WERI-Rb-1 (cell line): ENCODE results near the gene TMEM95.

Experiments
- DNase-seq: peaks from one replicate; pipeline ENCODE4 v3.0.0-alpha.2; 2020
- H3K27ac ChIP-seq: fragments of 250-450 bp; sonication (Bioruptor Pico); 2 replicates; pipeline ENCODE4 v1.5.1; 2020; ENCODE audit warnings: mild to moderate bottlenecking, moderate library complexity
- H3K27me3 ChIP-seq: fragments of 250-450 bp; sonication (Bioruptor Pico); 2 replicates; pipeline ENCODE4 v1.5.1; 2021; ENCODE audit warnings: mild to moderate bottlenecking, low read depth, moderate library complexity; ENCODE audit not compliant: insufficient read depth, severe bottlenecking
- H3K36me3 ChIP-seq: fragments of 250-450 bp; sonication (Bioruptor Pico); 2 replicates; pipeline ENCODE4 v1.5.1; 2020; ENCODE audit warnings: mild to moderate bottlenecking, moderate library complexity
- H3K4me3 ChIP-seq: 2 replicates; pipeline ENCODE4 v1.5.1; 2011; ENCODE audit warnings: low read depth, mild to moderate bottlenecking, control low read depth, low read length
- H3K9me3 ChIP-seq: fragments of 250-450 bp; sonication (Bioruptor Pico); 2 replicates; pipeline ENCODE4 v1.5.1; 2021; ENCODE audit warnings: mild to moderate bottlenecking, moderate library complexity; ENCODE audit not compliant: severe bottlenecking
- CTCF ChIP-seq: IDR thresholded peaks from 2 replicates; pipeline ENCODE4 v1.5.1; 2011; ENCODE audit warnings: low read depth, mild to moderate bottlenecking, control low read depth, inconsistent platforms, low read length

Gene TMEM95

GRCh38 chr17:7323731-7324437 is 31.1 kb upstream of the TMEM95 start:
- Histone ChIP-seq H3K27me3 (no peaks in the 10 kb centered on the region), H3K9me3 (no peaks in the 10 kb centered on the region), H3K4me3 (no peak overlapping the region), H3K36me3 (peaks cover 66% of the 10 kb centered on the region), H3K27ac (no peak overlapping the region)
- peak; percentile 99 for TF ChIP-seq CTCF
- DNase-seq = peak; percentile 71

- Histone ChIP-seq H3K4me3 (no peak overlapping the region), H3K27ac (no peak overlapping the region), H3K36me3 (peaks cover 64% of the 10 kb centered on the region), H3K9me3 (no peaks in the 10 kb centered on the region), H3K27me3 (no peaks in the 10 kb centered on the region)
- DNase-seq = no peak
- TF ChIP-seq CTCF = no peak
These were observed 30.5 kb upstream of the TMEM95 start for GRCh38 chr17:7324438-7324779.

GRCh38 chr17:7325031-7325528 is 29.9 kb upstream of the TMEM95 start:
- Histone ChIP-seq H3K36me3 (peaks cover 63% of the 10 kb centered on the region), H3K27me3 (no peaks in the 10 kb centered on the region), H3K9me3 (no peaks in the 10 kb centered on the region), H3K4me3 (no peak overlapping the region), H3K27ac (no peak overlapping the region)
- no peak for DNase-seq
- no peak for TF ChIP-seq CTCF

GRCh38 chr17:7326186-7326585 is 28.8 kb upstream of the TMEM95 start:
- TF ChIP-seq CTCF = no peak
- H3K27me3 ChIP-seq = no peaks in the 10 kb centered on the region
- H3K9me3 ChIP-seq = no peaks in the 10 kb centered on the region
- no peak for DNase-seq
- H3K27ac ChIP-seq = no peak overlapping the region
- peaks cover 52% of the 10 kb centered on the region for H3K36me3 ChIP-seq
- H3K4me3 ChIP-seq = no peak overlapping the region

- no peaks in the 10 kb centered on the region for H3K9me3 ChIP-seq
- H3K27me3 ChIP-seq = no peaks in the 10 kb centered on the region
- no peak for TF ChIP-seq CTCF
- peaks cover 43% of the 10 kb centered on the region for H3K36me3 ChIP-seq
- no peak overlapping the region for H3K27ac ChIP-seq
- no peak overlapping the region for H3K4me3 ChIP-seq
- no peak for DNase-seq
These were observed 27.9 kb upstream of the TMEM95 start for GRCh38 chr17:7327056-7327455.

- Histone ChIP-seq H3K36me3 (peaks cover 39% of the 10 kb centered on the region), H3K27me3 (no peaks in the 10 kb centered on the region), H3K27ac (no peak overlapping the region), H3K4me3 (no peak overlapping the region), H3K9me3 (no peaks in the 10 kb centered on the region)
- TF ChIP-seq CTCF = no peak
- DNase-seq = no peak
These were observed 27.5 kb upstream of the TMEM95 start for GRCh38 chr17:7327501-7327900.
